GM19240 (cell line): Measurements from ENCODE around the gene SLC2A8.

Experiments
- DNase-seq: peaks from one replicate; pipeline ENCODE4 v3.0.0; 2011; ENCODE audit warnings: low spot score; ENCODE audit not compliant: insufficient read length

SLC2A8 gene

DNA sequence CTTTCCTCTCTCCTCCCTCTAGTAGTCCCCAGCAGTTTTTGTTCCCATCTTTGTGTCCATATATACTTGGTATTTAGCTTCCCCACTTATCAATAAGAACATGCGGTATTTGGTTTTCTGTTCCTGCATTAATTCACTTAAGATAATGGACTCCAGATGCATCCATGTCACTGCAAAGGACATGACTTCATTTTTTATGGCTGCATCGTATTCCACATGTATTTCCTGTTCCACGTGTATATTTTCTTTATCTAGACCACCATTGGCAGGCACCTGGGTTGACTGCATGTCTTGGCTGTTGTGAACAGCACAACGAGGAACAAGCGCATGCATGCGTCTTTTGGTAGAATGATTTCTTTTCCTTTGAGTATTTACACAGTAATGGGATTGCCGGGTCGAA lies 33.4 kb downstream of the SLC2A8 start:
- DNase-seq = no peak

DNA sequence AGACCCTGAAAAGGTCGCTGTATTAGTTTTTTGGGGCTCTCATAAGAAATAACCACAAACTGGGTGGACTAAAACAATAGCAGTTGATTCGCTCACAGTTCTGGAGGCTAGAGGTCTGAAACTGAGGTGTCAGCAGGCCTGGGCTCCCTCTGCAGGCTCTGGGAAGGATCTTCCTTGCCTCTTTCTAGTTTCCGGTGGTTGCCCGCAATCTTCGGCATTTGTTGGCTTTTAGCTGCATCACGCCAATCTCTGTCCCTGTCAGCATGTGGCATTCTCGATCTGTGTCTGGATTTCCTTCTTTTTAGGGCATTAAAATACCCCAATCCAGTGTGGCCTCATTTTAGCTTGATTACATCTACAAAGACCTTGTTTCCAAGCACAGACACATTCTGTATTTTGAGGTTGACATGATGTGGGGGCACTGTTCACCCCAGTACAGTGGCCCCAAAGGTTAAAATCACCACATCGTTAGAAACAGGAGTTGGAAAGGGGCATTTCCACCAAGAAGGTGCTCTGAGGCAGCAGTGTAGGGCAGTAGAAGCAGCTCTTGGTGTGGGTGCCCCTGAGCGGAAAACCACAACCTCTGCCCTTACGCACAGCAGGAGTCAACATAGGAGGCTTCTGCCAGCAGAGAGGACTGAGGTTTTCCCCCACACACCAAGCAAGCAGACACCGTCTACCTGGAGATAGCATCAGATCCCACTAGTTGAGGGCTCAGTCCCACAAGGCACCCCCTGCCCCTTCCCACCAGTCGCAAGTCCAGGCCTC lies 40.7 kb downstream of the SLC2A8 start:
- DNase-seq = no peak

DNA sequence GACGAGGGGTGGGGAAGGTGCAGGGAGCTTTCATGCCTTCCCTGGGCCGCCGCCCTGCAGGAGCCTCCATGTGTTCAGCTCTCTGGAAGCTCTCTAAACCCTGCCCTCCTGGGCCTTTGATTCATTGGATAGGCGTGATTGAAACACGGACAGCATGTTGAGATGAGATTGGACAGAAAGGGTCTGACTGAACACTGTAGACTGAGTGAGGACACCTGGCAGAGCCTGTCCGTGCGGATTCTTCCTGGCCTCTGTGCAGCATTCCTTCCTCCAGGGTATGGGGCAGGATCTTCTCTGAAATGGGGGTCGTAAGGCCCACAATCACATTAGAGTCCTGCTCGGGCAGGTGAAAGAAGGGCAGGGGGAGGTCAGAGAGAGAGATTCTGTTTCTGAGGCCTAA lies 41.4 kb downstream of the SLC2A8 start:
- DNase-seq = no peak

DNA sequence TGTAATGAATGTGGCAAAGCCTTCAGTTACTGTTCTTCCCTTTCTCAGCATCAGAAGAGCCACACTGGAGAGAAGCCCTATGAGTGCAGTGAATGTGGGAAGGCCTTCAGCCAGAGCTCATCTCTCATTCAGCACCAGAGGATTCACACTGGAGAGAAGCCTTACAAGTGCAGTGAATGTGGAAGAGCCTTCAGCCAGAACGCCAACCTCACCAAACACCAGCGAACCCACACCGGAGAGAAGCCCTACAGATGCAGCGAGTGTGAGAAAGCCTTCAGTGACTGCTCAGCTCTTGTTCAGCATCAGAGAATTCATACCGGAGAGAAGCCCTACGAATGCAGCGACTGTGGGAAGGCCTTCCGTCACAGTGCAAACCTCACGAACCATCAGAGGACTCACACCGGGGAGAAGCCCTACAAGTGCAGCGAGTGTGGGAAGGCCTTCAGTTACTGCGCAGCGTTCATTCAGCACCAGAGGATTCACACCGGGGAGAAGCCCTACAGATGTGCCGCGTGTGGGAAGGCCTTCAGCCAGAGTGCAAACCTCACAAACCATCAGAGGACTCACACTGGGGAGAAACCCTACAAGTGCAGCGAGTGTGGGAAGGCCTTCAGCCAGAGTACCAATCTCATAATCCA lies 47.4 kb downstream of the SLC2A8 start:
- no peak for DNase-seq

DNA sequence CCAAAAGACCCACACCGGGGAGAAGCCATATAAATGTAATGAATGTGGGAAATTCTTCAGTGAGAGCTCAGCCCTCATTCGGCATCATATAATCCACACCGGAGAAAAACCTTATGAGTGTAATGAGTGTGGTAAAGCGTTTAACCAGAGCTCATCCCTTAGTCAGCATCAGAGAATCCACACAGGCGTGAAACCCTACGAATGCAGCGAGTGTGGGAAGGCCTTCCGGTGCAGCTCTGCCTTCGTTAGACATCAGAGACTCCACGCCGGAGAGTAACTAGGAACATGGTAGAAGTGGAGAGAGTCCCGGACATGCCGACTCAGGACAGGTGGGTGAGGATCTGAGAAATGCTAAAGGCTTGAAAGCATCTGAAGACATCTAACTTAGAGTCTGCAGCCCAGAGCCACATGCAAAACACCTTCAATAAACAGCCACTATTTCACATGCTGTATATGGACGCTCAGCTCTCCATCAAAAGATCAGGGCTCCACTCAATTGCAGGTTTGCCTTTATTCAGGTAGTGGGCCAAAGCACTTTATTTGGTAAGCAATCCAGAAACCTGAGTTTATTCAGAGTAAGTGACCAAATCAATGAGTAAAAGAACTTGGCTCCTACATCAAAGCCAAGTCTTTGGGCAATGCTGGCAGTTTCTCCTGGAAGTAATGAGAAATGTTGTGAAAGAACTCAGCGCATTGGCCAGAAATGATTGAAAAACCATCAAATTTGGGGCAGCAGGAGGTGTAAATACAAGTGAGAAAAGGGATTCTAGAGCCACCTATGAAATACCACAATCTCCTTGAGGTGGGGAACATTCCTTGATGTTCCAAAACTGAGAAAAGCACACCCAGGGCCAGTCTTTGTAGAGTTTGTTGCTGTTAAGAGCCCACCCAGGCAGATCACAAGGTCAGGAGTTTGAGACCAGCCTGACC lies 48.2 kb downstream of the SLC2A8 start:
- no peak for DNase-seq

DNA sequence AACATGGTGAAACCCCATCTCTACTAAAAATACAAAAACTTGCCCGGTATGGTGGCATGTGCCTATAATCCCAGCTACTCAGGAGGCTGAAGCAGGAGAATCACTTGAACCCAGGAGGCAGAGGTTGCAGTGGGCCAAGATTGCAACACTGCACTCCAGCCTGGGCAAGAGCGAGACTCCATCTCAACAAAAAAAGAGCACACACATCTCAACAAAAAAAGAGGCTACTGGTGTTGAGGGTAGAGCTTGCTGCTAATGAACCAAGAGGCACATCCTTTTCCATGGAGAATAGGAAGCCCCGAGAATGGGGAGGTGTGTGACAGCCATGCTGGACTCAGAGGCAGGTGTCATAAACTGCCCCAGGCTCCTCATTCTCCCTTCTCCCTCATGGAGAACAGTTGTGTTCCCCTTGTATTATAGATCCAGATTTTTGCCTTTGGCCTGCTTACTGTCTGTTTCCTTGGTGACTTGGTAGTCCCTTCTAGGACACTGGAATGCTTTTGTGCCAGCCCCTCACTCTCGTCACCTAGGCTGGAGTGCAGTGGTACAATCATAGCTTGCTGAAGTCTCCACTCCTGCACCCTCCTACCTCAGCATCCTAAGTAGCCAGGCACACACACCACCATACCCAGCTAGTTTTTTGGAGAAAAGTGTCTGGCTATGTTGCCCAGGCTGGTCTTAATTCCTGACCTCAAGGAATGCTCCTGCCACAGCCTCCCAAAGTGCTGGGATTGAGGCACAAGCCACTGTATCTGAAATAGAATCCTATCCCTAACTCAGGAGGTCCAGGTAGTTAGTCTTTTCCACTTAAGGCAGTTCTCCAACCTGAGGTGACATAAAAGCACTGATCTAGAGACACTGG lies 49.1 kb downstream of the SLC2A8 start:
- no peak for DNase-seq

DNA sequence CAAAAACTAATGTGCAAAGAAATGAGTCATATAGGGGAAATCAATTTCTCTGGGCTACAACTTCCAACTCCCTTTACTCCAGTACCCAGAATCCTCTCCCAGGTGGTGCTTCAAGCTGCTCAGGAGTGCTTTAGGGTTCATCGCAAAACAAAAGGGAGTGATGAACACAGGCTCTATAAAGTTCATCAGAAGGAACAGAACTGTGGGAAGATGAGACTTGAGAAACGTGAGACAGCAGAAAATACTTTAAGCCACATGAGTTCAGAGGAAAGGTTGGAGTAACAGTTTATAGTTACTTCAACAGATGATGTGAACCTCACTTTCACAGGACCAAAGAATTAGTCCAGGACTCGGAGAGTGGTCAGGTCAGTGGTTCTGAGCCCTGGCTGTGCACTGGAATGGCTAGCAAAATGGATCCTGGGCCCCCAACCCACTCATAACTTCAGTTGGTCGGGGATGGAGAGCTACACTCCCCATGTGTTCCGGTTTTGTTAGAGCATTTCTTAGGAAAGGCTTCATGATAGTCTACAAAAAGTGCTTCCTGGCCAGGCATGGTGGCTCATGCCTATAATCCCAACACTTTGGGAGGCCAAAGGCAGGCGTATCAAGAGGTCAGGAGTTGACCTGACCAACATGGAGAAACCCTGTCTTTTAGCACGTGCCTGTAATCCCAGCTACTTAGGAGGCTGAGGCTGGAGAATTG lies 49.9 kb downstream of the SLC2A8 start:
- no peak for DNase-seq

DNA sequence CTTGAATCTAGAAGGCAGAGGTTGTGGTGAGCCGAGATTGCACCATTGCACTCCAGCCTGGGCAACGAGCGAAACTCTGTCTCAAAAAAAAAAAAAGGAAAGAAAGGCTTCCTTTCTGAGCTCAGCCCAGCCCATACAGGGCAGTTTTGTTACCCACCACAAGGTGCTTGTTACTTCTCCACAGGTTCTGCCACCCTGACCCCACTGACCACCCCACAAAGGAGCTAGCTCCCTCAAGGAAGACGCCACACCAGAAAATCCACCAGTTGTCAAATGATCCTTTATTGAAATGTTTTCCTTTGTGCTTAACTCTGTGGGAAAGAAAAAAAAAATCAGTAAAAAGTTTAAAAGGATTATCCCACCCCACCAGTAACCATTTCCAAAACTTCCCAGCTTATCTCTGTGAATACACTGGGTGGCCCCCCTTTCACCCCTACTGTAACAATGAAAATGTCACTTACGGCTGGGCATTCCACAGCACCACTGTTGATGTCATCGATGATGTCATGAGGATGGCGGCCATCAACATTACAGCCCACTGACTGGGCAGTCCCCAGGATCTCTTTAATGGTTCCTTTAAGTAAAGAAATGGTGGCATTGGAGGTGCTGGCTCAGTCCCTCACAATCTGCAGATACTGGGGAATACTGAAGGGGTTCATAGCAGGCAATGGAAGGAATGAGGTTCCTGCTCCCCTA lies 50.6 kb downstream of the SLC2A8 start:
- no peak for DNase-seq

DNA sequence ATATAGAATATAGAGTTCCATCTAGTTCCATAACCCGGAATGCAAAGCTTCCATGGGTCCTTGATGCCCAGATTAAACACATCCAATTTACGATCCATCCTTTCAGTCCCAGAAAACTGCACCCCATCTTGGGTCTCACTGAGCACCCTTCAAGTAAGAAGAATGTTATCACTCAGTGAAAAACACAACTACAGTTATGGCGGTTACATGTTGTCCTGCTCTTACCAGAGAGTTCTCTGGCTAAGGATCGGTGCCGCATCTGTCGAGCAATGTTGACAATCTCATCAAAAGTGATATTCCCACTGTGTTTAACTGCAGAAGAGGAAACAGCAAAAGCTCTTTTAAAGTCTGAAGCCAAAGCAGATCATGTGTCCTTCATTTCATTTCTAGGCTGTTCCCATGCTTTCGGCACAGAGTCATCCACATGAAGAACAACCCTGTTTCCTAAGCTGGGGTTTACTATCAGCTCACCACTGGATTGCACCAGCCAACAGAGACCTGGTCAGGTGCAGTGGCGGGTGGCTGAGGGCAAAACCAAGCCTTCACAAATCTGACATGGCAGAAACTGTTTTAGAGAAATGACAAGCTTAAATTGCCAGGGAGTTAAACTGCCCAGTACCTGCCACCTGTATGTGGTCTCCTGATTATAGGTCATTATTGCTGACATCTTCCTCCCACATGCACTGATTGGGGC lies 51.3 kb downstream of the SLC2A8 start:
- DNase-seq = no peak

DNA sequence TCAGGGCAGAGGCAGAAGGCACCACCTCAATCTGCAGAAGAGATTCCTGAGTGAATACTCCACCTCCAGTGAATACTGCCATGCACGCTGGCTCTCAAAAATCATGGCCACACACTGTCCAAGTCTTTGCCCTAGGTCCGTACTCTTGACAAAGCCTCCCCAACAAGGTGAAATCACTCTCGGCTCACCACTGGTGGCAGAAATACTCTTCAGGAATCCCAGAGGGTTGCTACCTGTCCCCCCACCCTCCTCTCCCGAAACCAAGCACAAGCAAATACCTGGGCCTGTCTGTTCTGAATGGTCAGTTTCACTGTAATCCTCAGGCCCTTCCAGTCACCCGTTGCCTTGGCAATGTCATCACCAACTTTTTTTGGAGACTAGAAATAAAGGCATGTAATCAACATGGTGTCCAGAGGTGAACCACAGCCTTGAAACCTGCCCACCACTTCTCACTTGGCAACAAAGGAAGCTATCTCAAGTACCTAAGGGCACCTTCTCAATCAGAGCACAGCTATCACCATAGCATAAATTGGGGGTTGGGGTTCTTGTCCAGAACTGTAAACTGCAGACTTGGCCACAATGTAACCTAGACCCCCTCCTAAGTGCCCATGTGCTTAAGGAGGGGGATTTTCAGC lies 52.5 kb downstream of the SLC2A8 start:
- no peak for DNase-seq

DNA sequence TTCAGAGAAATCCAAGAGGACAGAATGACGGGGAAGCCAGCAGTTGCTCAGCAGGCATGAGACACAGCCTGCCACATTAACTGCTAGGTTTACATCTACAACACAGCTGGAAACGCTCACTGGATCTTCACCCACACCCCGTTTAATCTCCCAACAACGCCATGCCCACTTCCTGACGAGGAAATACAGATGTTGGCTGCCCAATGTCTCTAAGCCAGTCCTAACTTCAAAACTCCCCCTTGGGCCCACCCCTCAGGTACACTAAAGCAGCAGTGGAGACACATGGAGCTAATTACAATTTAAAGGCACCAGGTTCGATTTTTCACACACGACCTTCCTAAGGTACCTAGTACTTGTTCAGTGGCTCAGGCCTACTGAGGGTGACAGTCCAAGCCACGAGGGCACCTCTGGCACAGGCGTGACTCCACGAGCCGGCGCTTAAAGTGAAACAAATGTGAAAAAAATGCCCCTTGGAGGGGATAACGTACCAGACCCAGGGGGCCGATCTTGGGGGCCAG lies 53.3 kb downstream of the SLC2A8 start:
- no peak for DNase-seq

DNA sequence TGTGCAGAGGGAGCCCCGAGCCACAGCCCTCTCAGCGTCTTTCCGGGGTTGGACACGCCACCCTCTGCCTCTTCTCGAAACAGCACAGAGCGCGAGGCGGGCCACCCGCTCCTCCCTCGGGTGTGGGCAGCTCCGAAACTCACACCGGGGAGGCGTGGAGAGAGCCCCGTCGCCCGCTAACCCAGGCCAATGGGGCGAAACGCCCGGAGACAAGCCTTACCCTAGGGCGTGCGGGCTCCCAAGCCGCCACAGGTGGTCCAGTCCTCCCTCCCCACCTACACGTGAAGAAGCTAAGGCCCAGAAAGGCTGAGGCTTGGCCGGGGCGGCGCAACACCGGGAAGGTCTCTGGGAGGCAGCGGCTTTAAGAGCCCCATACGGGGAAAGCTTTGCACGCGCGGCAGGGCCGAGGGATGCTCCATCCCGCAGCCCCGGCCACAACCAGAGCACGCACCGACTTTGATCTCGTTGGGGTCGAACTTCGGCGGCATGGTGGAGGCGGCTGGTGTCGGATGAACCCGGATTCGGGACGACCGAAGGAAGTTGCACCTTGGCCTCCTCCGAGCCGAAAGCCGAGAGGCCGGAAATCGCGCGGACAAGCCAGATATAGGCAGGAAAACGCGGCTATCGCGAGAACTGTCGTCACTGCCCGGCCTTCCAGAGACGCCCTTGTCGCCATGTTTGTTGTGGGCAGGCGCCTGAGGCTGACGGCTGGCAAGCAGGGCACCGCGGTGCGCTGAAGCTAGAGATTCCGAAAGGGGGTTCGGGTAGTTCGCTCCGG lies 54.0 kb downstream of the SLC2A8 start, which contains the start of the genes LRSAM1 and RPL12:
Gene LRSAM1 (plus strand): TSS at position 681 of the 778 bp plus-strand sequence. CDS start 3,018 bp downstream, outside the sequence.
Gene RPL12 (minus strand): TSS at position 577 of the 778 bp plus-strand sequence. CDS start 89 bp downstream, at position 488.
- DNase-seq = peak; percentile 84

DNA sequence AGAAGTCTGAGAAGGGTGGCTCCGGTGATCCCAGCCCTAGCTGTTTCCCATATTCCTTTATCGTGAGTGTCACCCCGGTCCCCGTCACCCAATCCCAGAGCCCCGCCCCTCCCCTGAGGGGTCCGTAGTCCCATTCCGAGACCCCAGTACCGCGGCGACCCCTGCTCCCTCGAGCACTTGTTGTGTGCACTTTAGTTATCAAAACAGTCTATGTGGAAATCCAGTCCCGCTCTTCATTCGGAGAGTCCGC lies 54.6 kb downstream of the SLC2A8 start:
- DNase-seq = no peak

DNA sequence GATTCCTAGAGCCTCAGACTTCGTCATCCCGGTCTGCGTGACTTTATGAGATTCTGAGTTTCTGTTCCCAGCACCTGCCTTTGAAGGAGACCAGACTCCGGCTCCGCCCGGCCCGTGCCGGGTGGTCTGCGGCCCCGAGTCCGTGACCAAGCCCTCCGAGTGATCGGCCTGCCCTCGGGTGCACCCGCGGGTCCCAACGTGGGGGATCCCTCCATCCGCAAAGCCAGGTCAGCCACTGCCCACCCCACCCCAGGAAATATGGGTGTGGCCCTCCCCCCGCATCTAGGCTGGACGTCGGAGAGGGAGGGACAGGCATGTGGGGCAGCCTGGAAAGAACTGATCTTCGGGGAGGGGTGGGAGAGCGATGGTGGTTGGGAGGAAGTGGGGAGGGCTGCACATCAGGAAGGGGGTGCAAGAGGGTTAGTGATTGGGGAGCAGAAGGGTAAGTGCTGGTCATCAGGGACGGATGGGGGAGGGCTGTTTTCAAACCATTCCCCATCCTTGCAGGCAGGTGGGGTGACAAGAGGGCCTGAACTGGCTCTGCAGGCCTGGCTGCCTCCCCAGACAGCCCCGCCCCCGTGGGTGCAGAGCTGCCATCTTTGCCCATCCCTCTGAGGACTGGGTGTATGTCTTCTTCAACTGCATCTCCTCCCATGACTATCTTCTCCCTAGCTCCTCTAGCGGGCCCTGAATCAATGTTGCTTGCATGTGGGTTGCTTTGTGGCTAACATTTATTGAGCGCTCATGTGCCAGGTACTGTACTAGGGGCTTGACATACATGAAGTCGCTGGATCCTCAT lies 55.1 kb downstream of the SLC2A8 start:
- peak; percentile 33 for DNase-seq

DNA sequence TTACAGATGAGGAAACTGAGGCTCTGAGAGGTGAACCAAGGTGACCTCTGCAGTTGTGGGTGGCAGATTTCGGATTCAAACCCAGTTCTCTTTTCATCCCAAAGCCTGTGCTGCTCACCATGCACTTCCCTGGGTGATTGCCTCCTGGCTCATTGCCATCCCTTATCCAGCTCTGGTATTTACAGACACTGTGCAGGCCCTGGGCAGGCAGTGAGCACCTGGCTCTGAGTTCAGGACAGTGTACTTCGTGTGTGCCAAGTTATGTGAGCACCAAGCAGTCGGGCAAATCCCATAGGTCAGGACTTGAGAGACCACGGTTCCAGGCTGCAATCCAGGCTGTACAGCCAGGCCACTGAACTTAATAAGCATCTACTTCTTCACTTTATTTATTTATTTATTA lies 55.7 kb downstream of the SLC2A8 start:
- no peak for DNase-seq

DNA sequence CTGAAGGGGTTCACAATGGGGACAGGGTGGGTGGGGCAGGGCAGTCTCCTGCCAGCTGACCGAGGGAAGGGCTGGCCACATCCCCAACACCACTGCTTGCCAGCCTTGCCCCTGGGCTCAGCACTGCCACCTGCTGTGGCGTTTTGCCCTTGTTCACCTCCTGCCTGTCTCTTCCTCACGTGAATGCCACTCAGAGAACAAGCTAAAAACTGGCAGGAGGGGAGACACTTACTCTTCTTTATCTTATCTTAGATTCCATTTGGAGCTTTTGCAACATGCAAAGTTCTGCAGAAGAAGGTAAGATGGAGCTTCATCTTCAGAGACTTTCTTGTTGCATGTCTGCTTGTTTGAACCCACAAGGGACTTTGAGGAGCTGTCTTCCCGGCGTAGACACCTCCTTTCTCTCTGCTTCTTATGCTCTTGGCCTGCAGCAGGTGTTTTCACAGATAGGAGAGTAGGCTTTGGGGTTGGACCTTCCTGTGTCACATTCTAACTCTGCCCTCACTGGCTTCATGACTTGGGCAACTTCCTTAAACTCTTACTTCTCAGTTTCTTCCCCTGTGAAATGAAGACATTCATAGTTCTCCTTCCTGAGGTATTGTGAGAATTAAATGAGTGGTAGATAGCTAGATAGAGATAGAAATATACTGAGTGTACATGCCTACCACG lies 58.5 kb downstream of the SLC2A8 start:
- no peak for DNase-seq
